ENCODE measurements around the gene PIK3CB. TPM values are rescaled to one million over a fixed set of nuclear protein-coding genes. Genes with fewer than 3 reads are reported as not detected.

Gene PIK3CB
- total RNA-seq (2013), result 20.7 TPM
- polyA plus RNA-seq (10 to 100 TPM; 14.1 to 33.6 (median 20.4) TPM), polyA minus RNA-seq (15.1 and 19.8 TPM in 2 replicates), total RNA-seq (40.3 to 183 (median 55.7) reads per million in 11 experiments)

DNA sequence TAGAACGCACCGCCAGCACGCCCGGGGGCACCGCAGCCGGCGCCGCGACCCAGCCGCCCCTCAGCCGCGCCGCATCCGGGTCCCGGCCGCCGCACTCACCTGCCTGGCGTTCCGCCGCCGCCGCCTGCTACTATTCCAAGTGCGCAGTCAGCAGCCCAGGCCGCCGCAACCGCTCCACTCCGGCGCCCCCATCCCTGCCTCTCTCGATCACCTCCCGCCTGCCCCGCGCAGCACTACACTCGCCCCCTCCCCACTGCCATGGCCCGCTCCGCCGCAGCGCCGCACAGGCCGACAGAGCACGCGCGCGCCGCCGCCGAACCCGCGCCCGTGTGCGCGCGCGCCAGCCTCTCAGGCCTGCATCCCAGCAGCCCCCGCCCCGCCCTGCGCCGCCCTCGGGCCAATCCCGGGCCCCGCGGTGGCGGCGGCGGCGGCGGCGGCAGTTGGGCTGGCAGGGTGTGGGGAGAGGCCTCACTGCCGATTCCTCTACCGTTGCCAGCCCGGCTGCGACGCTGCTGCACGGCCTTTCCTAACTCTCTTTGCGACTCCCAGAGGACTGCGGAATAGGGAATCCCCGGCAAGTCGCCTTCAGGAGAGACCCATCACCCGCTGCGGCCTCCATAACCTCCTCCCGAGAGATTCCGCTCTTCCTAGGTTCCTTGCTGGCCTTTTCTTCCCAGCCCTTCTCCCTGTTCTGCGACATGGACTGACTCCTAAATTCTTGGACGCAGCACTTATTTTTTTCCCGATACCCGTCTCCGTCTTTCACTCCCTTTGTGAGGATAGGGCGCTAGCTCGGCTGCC lies at the start of gene PIK3CB:
TSS of gene PIK3CB (minus strand) at position 333 of the 801 bp plus-strand sequence. CDS start 75,585 bp downstream, outside the sequence.
- peaks cover 2 to 13% of the 10 kb centered on the region in 2 donors for H3K36me3 Mint-ChIP-seq
- Histone ChIP-seq H3K27me3 (ENCODE audit: control insufficient read depth in 2 of 2, insufficient read depth in 2 of 2, low read length in 2 of 2) (no peaks in the 10 kb centered on the region), H3K4me2 (replicated peaks; ENCODE audit: extremely low read depth, low read length, poor library complexity, severe bottlenecking) (peak within 1 kb of the TSS; percentile 83), H3K4me3 (replicated peaks in 1 of 3; ENCODE audit: low read depth in 2 of 3, low read length in 3 of 3) (peak within 1 kb of the TSS; percentile 79 to 93 (median 81)), H3K36me3 (replicated peaks in 1 of 2; ENCODE audit: control insufficient read depth in 1 of 2, insufficient read depth in 2 of 2, low read length in 2 of 2) (no peaks in the 10 kb centered on the region), H3K79me2 (ENCODE audit: insufficient read depth, low read length) (peaks cover 48% of the 10 kb centered on the region), H3K4me1 (ENCODE audit: control insufficient read depth in 1 of 2, insufficient read depth in 2 of 2, low read length in 2 of 2) (peaks cover 25 to 26% of the 10 kb centered on the region in 2 donors), H3K27ac (ENCODE audit: low read depth in 1 of 2, low read length in 2 of 2) (peak within 1 kb of the TSS; percentile 89 to 92), H3K9me3 (replicated peaks in 1 of 2; ENCODE audit: control insufficient read depth in 1 of 2, insufficient read depth in 1 of 2, low read length in 2 of 2) (no peaks in the 10 kb centered on the region), H3K9ac (ENCODE audit: insufficient read depth, low read length, poor library complexity, severe bottlenecking) (peak within 1 kb of the TSS; percentile 98), H4K20me1 (ENCODE audit: insufficient read depth, low read length) (peaks cover 14% of the 10 kb centered on the region), H2AFZ (ENCODE audit: insufficient read depth, low read depth, low read length, poor library complexity, severe bottlenecking) (peak within 1 kb of the TSS; percentile 95)
- under 1% methylated on average over 88 of the region's 88 CpGs for WGBS (ENCODE audit: insufficient coverage)
- peaks cover 27% of the 10 kb centered on the region for H3K4me1 Mint-ChIP-seq
- H3K27ac Mint-ChIP-seq, result peak within 1 kb of the TSS; percentile 90 to 98 (median 96)
- H3K9me3 Mint-ChIP-seq, result peaks cover 0 to 4% (median 0%) of the 10 kb centered on the region in 7 donors
- peak; percentile 70 to 84 (median 83) for DNase-seq
- peaks cover 0 to 1% (median 0%) of the 10 kb centered on the region in 3 donors for H3K27me3 Mint-ChIP-seq (ENCODE audit: low read depth in 3 of 3)
- peak within 1 kb of the TSS; percentile 84 to 98 for H3K4me3 Mint-ChIP-seq
- intact Hi-C loops (cut with micrococcal nuclease), result loop anchor here (2.0 to 5.0 kb wide), 4 partner anchors 43 to 83 kb away; no protein-coding TSS in a partner anchor
- TF ChIP-seq, protein P1, sequence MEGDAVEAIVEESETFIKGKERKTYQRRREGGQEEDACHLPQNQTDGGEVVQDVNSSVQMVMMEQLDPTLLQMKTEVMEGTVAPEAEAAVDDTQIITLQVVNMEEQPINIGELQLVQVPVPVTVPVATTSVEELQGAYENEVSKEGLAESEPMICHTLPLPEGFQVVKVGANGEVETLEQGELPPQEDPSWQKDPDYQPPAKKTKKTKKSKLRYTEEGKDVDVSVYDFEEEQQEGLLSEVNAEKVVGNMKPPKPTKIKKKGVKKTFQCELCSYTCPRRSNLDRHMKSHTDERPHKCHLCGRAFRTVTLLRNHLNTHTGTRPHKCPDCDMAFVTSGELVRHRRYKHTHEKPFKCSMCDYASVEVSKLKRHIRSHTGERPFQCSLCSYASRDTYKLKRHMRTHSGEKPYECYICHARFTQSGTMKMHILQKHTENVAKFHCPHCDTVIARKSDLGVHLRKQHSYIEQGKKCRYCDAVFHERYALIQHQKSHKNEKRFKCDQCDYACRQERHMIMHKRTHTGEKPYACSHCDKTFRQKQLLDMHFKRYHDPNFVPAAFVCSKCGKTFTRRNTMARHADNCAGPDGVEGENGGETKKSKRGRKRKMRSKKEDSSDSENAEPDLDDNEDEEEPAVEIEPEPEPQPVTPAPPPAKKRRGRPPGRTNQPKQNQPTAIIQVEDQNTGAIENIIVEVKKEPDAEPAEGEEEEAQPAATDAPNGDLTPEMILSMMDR (IDR thresholded peaks at IDR 0.05), result peak; percentile 13

DNA sequence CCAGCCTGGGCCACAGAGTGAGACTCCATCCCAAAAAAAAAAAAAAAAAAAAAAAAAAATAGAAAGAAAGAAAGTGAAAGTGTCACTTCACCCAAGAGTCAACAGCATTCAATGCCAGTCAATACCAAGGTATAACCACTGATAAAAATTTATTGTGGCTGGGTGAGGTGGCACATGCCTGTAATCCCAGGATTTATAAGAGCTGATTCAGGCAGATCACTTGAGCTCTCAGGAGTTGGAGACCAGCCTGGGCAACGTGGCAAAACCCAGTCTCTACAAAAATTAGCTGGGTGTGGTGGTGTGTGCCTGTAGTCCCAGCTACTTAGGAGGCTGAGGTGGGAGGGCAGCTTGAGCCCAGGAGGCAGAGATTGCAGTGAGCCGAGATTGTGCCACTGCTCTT lies 46.5 kb upstream of the PIK3CB start:
- no peaks in the 10 kb centered on the region for H3K36me3 Mint-ChIP-seq
- H3K4me3 ChIP-seq (replicated peaks in 1 of 3; ENCODE audit: low read depth in 2 of 3, low read length in 3 of 3), result no peak overlapping the region
- no peak overlapping the region for H3K4me2 ChIP-seq (replicated peaks; ENCODE audit: extremely low read depth, low read length, poor library complexity, severe bottlenecking)
- no peak for DNase-seq
- no peaks in the 10 kb centered on the region for H3K36me3 ChIP-seq (replicated peaks in 1 of 2; ENCODE audit: control insufficient read depth in 1 of 2, insufficient read depth in 2 of 2, low read length in 2 of 2)
- no peaks in the 10 kb centered on the region for H3K79me2 ChIP-seq (ENCODE audit: insufficient read depth, low read length)
- peaks cover 9% of the 10 kb centered on the region for H3K4me1 Mint-ChIP-seq
- H3K9ac ChIP-seq (ENCODE audit: insufficient read depth, low read length, poor library complexity, severe bottlenecking), result no peak overlapping the region
- no peak overlapping the region for H3K27ac ChIP-seq (ENCODE audit: low read depth in 1 of 2, low read length in 2 of 2)
- TF ChIP-seq, protein P1 (IDR thresholded peaks at IDR 0.05), result no peak
- H3K27me3 Mint-ChIP-seq (ENCODE audit: low read depth in 3 of 3), result peaks cover 0 to 3% (median 0%) of the 10 kb centered on the region in 3 donors
- WGBS (ENCODE audit: insufficient coverage), result 56% methylated on average over 1 of the region's 2 CpGs
- H2AFZ ChIP-seq (ENCODE audit: insufficient read depth, low read depth, low read length, poor library complexity, severe bottlenecking), result peak overlapping the region; percentile 41
- no peaks in the 10 kb centered on the region for H3K27me3 ChIP-seq (ENCODE audit: control insufficient read depth in 2 of 2, insufficient read depth in 2 of 2, low read length in 2 of 2)
- no peak overlapping the region for H3K27ac Mint-ChIP-seq
- H3K9me3 Mint-ChIP-seq, result peaks cover 0 to 5% (median 0%) of the 10 kb centered on the region in 7 donors
- no peaks in the 10 kb centered on the region for H4K20me1 ChIP-seq (ENCODE audit: insufficient read depth, low read length)
- H3K9me3 ChIP-seq (replicated peaks in 1 of 2; ENCODE audit: control insufficient read depth in 1 of 2, insufficient read depth in 1 of 2, low read length in 2 of 2), result no peaks in the 10 kb centered on the region
- intact Hi-C loops (cut with micrococcal nuclease), result no loop called here
- peaks cover 8 to 10% of the 10 kb centered on the region in 2 donors for H3K4me1 ChIP-seq (ENCODE audit: control insufficient read depth in 1 of 2, insufficient read depth in 2 of 2, low read length in 2 of 2)
- no peak overlapping the region for H3K4me3 Mint-ChIP-seq

Data from CD14-positive monocyte (primary cell).